ENCODE results near the gene CLNS1A. TPM values are rescaled to one million over a fixed set of nuclear protein-coding genes. Genes with fewer than 3 reads are reported as not detected.

Gene CLNS1A, protein sequence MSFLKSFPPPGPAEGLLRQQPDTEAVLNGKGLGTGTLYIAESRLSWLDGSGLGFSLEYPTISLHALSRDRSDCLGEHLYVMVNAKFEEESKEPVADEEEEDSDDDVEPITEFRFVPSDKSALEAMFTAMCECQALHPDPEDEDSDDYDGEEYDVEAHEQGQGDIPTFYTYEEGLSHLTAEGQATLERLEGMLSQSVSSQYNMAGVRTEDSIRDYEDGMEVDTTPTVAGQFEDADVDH
- total RNA-seq (2022; extraction: Qiagen RNA extraction): 150 to 193 TPM (median 154 TPM) in 5 replicates

DNA sequence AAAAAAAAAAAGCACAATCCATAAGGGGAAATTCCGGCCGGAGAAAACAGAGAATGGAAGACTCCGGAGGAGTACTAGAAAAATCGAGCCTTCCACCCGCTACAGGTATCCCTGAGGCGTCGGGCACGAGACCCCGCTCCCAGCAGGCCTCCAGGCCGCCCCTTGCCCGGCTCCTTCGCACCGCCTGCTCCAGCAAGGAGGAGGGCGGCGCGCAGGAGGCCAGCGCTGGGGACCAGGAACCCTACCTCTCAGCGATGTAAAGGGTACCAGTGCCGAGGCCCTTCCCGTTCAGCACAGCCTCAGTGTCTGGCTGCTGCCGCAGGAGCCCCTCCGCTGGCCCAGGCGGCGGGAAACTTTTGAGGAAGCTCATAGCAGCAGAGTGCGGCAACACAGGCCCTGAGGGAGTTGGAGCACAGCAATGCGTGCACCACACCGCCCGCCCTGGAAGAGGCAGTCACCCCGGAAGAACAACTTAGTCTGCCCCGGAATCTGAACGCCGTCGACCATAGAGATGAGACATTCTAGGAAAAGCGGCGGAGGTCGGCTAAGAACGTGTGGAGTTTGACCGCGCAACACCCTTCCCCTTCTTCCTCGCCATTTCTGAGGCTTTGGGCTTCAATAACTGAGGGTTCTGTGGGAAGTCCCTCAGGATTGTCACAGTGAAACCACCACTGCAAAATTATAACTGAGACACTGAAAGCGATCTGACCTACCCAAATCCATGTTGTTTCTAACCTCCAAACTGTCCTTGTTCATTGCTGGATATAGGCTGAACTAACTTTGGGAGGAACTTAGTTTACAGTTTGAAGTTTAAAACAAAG is at the start of gene CLNS1A:
TSS of gene CLNS1A (minus strand) at position 450 of the 821 bp plus-strand sequence. CDS start at position 370, 80 bp downstream.

DNA sequence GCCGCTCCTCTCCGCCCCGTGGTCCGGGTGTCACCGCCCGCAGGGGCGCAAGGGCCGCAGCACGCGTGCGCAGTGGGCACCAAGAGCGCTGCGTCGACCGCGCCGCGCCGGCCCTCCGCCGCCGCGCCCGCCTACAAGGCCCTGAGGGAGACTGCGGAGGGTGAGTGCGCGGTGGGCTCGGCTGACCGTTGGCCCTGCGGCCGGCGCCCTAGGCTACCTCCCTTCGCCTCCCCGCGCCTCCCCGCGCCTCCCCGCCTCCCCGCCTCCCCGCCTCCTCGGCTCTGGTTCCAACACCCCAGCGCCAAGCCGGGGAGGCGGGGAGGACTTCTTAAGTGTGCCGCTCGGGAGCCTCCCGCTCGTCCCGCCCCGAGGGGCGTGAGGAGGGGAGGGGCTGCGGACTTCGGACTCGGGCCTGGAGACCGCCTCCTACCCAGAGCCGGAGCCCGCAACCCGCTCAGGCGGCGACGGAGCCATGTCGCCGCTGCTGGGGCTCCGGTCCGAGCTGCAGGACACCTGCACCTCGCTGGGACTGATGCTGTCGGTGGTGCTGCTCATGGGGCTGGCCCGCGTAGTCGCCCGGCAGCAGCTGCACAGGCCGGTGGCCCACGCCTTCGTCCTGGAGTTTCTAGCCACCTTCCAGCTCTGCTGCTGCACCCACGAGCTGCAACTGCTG is 47.9 kb downstream of the CLNS1A start, which contains the start of gene AQP11:
TSS of gene AQP11 (plus strand) at position 433 of the 673 bp plus-strand sequence. CDS start at position 473, 40 bp downstream.

Other genes with a start within 250 kb of the CLNS1A start
- 19.4 to 28.9 TPM (median 24.0 TPM) in 5 replicates for gene PAK1, start 163.7 kb downstream of the CLNS1A start, total RNA-seq (2022; extraction: Qiagen RNA extraction)
- 2.1 to 2.8 TPM (median 2.6 TPM) in 5 replicates for gene AQP11, start 47.8 kb downstream of the CLNS1A start, total RNA-seq (2022; extraction: Qiagen RNA extraction)
- 11.3 to 21.4 TPM (median 16.5 TPM) in 5 replicates for gene RSF1, start 182.9 kb upstream of the CLNS1A start, total RNA-seq (2022; extraction: Qiagen RNA extraction)
- gene AAMDC, start 183.3 kb upstream of the CLNS1A start, total RNA-seq (2022; extraction: Qiagen RNA extraction): 25.0 to 41.8 TPM (median 26.4 TPM) in 5 replicates